Left renal pelvis (tissue), 4 donors: Measurements from ENCODE around the gene ZNF521. TPM values are rescaled to one million over a fixed set of nuclear protein-coding genes. Genes with fewer than 3 reads are reported as not detected.
"Not testable (repeated sequence)": the region's sequence is repeated elsewhere in the genome, so short reads cannot be mapped to it uniquely, and the experiment has no call there.

Source experiments
- DNase-seq, 4 donors: peaks; one replicate each; pipeline ENCODE4 v3.0.0-alpha.2; 2013; ENCODE audit warnings: low read depth in 4 of 4, low spot score in 3 of 4
- polyA plus RNA-seq, 4 donors: library from polyadenylated mRNA; unstranded; fragments of 120-200 nt; gene quantifications; one replicate each; pipeline ENCODE4 v1.2.1, GENCODE V29; 2013; ENCODE audit not compliant: insufficient read length in 4 of 4

The ZNF521 gene
- polyA plus RNA-seq, 4 donors: 36.7 to 53.9 (median 44.9) TPM

DNA sequence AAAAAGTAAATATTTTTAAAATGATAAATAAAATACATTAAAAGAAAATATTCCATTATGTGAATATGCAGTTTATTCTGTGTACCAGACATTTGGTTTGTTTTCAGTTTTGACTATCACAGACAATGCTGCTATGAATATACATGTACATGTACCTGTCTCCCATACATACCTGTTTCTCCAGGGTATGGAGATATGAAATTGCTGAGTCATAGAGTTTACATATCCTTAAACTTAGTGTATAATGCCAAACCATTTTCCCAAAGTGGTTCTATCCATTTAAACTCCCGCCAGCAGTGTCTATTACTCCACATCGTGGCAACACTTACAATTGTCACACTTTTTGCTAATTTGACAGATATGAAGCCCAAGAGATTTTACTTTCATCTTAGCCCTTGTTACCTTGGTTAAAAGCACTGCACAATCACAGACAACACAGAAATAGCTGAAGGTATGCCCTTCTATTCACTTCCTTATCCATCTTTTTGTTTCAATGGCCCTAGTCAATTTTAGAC is 56.3 kb downstream of the ZNF521 start:
- DNase-seq: no peak

DNA sequence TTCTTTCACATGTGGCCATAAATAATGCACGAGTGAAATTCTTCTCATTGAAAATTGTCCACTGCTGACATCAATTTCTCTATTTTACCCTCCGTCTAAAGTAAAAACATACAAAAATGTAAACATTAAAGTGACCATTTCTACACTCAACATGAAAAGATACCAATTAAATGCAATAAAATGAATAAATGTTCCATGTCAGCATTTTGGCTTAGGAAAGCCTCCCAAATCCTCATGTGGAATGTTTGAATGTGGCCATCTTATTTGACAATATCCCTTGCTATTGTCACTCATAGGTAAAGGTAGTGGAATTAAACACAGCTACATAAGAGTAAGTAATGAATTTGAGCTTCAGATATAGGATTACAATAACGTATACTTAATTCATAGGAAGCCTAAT is 60.8 kb downstream of the ZNF521 start:
- DNase-seq: no peak

DNA sequence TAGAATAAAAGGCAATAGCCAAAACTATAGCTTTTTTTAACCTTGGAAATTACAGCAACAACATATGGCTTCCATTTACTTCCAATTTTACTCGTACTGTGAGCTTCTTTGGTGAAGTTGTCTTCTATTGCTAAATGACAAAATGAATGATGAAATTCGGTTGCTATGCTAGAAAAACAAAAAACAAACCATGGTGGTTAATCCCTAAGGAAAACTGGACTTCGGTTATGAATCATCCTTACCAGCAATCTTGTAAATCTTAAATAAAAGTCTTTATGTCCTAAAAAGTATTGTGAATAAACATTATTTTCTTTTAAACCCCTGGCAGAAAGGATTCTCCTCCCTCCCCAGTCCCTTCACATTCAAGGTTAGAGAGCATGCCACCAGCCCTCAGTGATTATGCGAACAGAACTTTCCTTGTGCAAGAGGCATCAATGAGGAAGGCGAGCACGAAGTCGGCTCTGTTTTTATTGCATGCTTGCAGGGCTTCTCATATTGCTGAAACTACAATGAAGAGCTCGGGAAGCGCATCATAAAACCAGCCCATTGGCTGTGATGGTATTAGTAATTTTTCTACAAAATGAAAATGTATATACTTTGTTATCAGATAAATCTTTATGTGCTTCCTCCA is 62.9 kb downstream of the ZNF521 start:
- no peak for DNase-seq

DNA sequence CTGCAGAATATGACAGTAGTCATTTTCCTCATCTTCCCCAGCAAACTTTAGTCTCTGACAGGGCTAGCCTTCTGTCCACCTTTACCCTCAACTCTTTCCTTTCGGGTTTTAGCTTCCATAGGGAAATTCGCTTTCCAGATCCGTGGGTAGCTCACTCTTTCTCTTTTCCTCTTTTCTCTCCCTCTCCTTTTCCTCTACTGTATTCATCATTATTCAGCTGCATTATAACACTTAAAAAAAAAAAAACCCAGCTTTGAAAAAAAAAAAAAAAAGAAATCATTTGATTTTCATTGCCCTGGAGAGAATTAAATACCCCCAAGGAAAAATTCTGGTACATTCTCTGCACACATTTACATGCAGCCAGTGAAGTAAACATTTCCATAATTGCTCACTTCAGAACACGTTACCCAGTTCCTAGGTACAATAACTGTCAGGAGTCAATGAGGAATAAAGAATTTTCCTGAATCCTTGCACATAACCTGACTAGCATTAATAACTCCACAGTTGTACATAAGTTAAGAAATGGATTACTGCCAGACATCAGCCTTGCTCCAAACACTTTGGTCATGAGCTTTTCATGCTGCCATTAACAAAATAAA is 63.5 kb downstream of the ZNF521 start:
- DNase-seq: no peak

DNA sequence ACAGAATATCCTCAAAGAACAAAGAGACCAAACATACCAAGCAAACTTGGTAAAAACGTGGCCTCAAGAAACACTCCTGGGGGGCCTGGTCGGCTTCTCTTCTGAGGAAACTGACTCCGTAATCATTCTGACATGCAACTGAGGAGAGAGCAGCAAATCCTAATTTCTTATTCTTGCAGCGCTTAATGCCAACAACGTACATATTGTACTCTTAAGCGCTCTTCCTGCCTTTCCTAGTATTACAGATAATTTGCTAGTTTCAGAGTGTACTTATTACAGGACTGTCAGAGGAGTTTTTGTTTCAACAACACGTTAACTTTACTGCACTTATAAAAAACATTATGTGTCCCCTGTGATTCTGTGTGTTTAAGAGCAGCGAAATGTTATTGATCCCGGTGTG is 64.9 kb downstream of the ZNF521 start:
- no peak for DNase-seq

DNA sequence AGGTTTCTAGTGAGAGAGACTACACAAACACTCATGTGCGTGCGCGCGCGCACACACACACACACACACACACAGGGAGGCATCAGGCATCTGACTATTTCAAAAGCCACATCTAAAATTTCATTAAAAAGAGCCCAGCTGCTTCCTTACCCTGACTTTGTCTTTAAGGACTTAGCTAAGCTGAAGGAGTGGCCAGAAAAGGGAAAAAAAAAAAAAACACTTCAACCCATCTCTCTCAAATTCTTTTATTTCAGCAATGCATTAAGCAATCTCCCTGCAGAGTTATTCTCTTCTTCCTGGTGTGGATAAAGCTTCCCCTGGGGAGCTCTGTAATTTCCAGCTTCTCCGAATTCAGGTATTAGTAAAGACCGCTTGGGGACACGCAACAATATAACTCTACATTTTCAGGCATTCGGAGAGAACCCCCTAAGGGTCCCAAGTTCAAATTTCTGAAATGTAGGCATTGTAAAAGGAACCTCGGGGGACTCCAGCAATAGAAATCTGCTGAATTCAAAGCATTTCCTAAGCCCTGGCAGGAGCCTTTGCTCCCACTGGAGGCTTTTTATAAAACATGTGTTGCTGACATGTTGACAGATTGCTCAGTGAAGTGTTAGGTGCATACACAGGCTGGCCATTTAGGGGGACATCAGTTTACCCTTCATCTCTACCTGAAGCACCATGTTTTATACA is 67.0 kb downstream of the ZNF521 start:
- DNase-seq: no peak

DNA sequence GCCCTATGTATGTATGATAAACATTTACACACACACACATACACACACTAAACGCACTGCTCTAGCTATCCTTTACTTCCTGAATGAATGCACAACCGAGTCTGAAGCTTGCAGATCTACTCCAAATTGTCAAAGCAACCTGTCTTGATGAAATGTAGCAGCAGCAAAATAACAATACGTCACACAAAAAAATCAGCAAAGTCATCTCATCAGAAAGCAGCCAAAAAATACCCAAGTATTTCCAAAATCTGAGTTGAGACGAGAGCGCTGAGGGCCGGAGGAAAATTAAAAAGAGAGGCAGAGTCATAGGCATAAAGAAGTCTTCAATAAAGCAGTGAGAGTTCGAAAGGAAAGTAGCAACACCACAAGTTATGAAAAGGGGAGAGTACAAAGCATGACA is 67.7 kb downstream of the ZNF521 start:
- no peak for DNase-seq

DNA sequence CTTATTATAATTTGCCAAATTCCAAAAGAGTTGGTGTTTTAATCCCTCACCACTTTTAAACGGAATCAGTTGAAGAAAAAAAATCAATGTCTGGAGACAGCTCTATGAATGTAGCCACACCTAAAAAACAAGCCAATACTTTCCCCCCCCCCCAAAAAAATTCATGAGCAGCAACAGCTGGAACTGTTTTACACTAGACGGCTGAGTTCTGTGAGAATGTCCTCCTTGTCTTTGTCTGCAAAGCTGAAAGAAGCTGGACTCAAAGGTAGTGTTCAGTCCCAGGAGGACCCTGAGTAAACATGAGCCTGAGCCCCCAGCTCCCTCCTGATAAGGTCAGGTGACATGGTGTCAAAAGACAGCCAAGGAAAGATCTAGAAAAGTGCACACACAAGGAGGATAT is 68.2 kb downstream of the ZNF521 start:
- DNase-seq: no peak

DNA sequence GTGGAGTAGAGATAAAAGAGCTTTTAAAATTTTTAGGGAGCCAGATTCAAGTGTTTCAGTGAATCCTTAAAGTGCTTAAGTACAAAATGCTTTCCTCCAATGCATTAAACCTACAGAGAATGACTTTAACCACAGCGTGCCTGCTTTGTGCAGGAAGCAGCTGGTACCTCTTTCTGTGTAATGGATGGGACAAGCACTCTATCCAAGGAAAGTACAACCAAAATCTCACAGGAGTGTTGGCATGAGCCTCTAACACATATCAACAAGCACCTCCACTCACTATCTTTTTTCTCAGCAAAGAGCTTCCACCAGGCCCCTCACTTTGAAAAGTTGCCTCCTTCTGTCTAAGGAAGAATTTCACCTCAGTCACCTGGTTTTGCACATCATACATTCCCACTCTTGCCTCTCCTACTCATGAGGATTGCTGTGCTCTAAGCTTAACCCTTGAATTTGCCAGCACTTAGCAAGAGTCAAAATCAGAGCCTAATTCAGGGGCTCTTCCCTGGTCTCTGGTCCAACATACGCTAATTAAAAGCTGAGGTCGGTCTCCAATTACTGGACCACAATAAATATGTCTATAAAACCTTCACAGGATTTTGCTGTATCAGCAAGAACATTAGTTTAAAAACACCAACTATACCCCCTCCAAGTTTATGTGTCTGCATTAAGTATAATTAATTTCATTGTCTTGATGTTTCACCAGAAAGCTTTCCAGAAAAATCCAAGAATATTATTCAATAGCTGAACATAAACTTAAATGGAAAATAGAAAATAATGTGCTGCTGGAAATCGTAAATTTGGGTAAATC is 68.9 kb downstream of the ZNF521 start:
- DNase-seq: no peak

DNA sequence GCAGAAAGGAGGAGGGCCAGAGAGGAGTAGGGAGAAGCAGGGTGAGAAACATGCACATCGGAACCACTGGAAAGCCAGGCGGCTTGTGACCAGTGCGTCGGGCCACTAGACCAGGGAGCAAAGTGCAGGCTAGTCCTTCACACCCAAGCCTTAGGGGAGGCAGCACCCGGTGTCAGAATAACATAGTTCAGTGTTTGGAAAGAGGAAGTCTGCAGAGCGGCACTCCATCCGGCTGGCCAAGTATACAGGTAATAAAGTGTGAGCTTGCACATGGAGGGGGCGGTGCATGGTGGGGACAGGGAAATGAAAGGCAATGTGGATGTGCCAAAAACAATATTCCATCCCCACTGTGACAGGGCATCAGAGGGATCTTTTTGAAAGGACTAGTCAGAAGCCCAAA is 69.7 kb downstream of the ZNF521 start:
- no peak for DNase-seq

DNA sequence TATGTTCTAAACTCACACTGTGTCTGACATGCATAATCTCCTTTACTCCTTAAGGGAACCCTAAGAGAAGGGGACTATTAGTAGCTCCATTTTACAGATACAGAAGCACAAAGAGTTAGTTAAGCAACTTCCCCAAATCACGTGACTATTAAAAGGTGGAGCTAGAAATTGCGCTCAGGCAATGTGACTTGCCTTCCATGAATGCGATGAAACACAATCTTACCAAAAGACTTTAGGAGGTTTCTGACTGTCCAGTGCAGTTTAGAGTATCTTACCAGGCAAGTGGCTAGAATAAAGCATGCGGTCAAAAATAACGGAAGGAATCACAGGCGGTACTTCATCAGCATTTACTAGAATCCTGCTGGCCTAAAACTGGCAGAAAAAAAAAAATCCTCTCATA is 70.4 kb downstream of the ZNF521 start:
- no peak for DNase-seq

DNA sequence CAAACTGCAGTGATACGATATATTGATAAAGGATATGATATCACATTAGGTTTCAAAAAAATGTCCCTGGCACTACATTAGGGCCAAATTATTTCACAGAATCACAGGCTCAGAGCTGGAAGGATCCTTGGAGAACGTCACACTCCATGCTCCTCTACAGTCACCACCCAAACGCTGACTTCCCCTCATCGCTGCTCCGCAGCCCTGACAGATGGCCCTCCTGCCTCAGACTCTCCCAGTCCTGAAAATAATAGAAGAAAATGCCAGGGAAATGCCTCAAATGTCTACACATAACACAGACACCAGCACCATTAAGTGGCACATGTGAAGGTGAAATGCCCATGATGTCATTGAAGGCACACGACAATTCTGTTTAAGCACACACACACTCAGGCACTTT is 72.0 kb downstream of the ZNF521 start:
- no peak for DNase-seq

DNA sequence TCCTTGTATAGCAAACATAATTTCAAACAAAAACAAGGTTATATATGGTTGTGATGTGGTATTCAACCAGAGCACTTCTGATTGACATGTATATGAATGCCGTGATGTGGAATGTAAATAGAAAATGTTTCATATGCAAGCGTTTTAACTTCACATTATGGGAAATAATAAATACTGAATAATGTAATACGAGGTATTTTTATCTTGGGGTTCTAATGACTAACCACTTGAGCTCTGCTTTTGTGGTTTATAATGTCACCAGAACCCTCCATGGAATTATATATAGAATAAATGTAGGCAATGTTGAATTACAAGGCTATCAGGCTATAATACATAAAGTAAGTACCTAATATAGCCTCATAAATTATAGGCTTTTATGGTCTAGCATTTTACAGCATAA is 72.4 kb downstream of the ZNF521 start:
- no peak for DNase-seq

DNA sequence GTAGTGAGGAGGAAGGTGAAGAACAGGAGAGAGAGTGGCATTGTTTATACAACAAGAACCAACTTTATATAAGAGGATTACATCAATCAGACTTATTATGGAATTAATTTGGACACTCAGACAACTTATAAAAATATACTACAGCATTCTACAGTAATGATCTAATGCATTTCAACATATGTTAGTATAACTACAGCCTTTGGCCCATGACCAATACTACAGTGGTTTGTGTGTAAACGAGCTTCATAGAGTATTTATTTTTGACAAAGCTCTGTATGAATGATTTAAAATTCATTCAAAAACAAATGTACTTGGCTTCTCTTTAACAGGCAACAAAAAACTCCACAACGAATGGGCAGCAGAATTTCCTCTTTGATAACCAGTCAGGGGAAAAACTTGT is 72.8 kb downstream of the ZNF521 start:
- DNase-seq: no peak

DNA sequence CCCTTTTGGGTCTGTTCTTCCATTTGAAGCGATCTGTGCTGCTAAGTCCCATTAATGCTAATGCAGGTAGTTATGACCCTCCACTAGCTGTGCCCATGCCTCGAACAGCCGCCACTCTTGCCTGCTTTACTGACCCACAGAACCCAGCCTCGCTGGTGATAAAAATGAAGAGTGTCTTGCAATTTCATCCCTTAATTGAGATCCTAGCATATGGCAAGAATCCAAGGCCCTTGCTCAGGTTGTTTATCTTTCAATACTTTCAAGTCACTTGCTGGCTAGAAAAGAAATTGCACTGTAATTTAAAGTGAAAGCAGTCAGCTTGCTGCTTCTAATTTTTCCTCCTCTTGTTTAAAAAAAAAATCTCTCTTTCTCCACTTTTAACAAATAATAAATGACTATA is 73.6 kb downstream of the ZNF521 start:
- no peak for DNase-seq

DNA sequence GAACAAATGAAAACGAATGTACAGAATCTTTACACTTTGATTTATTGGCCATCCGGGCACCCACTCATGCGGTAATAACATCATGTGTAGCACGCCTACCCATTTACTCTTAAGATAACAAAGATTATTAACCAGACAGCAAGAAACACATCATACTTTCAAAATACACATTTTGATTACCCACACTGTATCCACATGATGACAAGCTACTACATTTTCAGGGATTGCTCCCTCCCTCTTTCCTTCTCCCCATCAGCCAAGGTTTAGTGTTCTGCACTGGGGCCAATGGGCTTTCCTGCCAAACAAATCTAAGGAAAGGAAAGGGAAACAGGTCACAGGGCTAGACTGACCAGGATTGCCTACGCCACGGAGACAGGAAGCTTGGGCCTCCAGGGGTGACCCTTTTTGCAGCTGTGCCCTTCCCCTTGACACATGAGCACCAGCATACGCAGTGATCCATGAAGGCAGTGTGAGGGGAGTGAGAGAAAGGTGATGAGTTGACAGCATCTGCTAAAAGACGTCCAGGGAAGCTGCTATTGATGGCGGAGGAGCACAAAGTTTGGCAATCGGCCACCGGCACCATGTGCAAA is 76.5 kb downstream of the ZNF521 start:
- DNase-seq: peak; percentile 46 to 77 (median 50)

DNA sequence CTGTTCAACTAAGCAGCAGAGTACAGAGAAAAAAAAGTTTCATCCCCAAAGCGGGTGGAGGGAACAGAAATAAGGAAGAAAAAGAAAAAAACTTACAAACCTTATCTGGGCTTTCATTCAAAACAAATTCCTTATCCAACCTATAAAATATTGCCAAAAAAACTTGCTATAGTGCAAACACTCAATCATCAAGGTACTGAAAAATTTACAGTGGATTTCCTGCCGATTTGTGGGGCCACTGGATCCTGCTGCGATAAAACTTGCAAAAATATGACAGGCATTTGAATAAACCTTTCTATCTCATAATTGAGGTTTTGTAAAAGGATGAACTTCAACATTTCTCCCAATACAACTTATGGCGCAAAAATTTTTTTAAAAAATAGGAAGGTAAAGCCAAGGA is 77.0 kb downstream of the ZNF521 start:
- DNase-seq: no peak

DNA sequence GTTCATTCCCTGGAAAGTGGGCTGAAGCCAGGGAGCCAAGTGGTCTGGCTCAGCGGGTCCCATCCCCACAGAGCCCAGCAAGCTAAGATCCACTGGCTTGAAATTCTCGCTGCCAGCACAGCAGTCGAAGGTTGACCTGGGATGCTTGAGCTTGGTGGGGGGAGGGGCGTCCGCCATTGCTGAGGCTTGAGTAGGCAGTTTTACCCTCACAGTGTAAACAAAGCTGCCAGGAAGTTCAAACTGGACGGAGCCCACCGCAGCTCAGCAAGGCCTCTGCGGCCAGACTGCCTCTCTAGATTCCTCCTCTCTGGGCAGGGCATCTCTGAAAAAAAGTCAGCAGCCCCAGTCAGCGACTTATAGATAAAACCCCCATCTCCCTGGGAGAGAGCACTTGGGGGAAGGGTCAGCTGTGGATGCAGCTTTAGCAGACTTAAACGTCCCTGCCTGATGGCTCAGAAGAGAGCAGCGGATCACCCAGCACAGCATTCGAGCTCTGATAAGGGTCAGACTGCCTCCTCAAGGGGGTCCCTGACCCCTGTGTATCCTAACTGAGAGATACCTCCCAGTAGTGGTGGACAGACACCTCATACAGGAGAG is 84.9 kb downstream of the ZNF521 start:
- DNase-seq: not testable (repeated sequence)

DNA sequence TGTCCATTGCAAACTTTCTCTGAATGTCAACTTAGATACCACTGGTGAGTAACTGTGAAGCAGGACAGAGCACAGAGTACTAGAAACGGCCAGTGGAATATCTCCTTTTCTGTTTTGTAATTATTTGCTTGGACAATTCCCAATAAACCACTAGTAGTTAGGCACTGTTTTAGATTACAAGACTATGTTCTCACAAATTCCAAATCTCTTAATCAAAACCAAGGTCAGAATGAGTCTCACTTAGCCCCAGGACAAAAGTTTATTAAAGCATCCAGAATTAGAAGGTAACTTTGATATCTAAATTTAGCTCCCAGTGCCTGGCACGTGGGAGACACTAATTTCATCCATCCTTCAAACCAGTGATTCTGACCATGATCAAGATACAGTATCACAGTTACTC is 89.0 kb downstream of the ZNF521 start:
- no peak for DNase-seq

DNA sequence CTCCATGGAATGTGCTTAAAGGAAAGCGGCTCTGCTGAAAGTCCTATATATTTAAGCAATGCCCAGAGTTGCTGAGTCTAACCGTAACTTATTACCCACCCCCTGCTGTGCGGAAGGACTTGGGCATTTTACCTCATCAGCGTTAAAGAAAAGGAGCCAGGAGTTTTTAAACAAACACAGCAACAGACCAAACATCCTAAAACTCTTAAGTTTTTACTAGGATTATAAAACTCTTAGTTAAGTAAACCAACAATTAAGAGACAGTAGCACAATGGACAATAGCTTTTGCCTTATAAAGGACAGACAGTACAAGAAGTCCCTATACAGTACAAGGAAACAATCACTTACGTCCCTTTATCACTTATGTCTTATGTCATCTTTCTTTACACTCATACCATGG is 90.2 kb downstream of the ZNF521 start:
- DNase-seq: no peak

DNA sequence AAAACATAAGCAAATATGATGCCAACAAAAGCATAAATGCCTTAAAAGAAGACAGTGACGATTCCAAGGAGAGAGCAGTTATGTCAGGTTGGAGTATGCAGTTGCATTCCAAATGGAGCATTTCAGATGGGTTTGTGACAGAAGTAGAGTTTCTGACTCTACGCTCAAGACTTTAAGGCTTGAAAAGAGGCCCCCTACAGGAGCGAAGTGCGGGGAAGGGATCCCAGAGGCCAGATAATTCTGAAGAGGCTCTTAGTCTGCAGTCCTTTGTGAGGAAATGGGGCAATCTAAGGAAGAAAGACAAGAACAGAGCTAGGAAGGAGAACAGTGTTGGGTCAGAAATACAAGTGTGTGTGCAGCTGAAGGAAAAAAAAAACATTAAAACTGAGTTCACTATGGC is 95.5 kb downstream of the ZNF521 start:
- no peak for DNase-seq
